Stimulated activated CD4-positive, alpha-beta T cell treated with anti-CD3 and anti-CD28 coated beads, Interleukin-15, amount 100 ng/mL, for 1 hour (primary cell): ENCODE results near the gene PRR36.
"Not testable (repeated sequence)": the region's sequence is repeated elsewhere in the genome, so short reads cannot be mapped to it uniquely, and the experiment has no call there.

Source experiments
- DNase-seq, 2 donors: peaks; one replicate each; pipeline ENCODE4 v3.0.0-alpha.2; 2020; ENCODE audit warnings: low read depth in 1 of 2, low spot score in 1 of 2

PRR36 gene

DNA sequence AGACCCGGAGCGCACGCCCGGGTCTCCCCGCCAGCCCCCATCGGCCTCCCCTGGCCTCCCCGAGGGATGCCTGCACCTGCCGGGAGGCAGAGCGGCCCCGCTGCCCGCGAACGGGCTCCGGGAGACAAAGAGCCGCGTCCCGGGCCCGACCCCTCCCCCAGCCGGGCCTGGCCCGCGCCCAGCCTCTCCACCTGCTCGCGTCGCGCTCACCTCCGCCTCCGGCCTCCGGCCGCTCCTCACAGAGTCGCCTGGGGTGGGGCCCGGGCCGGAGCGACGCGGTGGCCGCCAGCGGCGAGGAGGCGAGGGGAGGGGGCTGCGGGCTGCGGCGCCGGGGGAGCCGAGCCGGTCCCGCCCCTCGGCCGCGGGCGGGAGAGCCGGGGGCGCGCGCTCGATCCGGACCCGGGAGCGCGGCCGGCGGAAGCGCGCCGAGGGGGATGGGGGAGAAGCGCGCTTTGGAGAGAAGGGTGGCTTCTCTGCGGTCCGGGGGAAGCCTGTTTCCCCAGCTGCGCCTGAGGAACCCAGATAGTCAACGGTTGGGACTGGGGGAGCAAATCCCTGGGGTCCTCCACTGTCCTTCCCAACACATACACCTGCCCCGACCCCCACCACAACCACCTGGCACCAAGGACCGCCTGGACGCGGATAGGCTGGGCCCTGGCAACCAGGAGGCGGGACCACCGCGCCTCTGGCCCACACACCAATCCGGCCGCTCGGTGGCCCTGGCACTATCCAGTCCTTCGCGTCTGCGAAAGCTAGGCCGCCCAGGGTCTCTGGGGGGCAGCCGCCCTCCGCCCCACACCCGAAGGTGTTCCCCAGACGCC lies at the start of gene PRR36:
TSS of gene PRR36 (minus strand) at position 315 of the 821 bp plus-strand sequence. CDS start 701 bp downstream, outside the sequence.
- no peak for DNase-seq

DNA sequence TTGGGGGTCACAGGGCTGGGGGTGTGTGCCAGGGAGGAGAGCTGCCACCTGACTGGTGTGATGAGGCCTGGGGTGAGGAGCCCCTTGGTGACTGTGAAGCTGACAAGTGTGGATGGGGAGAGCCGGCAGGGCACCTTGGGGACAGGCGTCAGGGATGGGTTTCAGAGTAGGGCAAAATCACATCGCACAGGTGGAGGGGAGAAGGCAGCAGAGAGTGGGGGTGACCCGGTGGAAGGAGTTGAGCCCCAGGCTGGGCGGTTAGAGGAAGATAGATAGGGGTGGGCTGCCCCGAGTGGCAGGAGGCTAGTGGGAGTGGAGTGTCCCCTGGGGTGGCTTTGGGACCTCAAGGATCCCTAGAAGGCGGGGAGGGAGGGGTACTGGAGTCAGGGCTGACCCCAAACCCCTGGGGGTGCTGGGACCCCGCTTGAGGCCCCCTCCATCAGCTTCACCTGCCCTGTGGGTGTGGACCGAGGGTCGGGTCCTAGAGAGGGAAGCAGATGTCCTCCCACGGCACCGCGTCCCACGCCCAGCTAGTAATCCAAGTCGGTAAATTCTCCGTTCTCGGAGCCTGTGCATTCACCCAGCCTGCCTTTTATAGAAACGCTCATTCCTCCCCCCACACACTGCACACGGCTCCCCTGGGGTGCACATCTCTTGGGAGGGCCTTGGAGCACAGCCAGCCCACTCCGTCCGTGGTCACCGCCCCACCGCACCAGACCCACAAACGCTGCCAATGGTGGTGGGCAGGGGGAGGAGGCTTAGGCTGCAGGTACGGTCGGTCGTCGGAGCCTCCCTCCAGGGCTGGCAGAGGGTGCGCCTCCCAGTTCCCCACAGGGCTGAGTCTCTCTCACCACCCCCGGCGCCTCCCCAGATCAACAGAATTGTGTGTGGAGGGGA lies 49.4 kb upstream of the PRR36 start:
- DNase-seq: no peak

DNA sequence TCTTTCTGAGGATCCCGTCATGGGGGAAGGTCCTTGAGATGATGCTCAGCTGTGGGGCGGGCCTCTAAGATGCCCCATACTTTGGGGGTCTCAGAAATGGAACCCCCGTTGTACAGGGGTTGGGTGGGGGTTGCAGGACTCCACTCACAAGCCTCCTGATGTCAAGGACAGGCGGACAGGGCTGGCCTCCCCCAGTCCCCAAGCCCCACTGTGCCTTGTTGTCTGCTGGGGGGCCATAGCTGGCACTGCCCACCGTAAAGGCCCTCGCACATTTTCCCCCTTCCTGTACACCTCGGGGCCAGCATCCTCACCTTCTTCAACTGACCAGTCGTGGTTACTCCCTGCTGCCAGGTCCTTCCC lies 48.6 kb upstream of the PRR36 start:
- no peak for DNase-seq

DNA sequence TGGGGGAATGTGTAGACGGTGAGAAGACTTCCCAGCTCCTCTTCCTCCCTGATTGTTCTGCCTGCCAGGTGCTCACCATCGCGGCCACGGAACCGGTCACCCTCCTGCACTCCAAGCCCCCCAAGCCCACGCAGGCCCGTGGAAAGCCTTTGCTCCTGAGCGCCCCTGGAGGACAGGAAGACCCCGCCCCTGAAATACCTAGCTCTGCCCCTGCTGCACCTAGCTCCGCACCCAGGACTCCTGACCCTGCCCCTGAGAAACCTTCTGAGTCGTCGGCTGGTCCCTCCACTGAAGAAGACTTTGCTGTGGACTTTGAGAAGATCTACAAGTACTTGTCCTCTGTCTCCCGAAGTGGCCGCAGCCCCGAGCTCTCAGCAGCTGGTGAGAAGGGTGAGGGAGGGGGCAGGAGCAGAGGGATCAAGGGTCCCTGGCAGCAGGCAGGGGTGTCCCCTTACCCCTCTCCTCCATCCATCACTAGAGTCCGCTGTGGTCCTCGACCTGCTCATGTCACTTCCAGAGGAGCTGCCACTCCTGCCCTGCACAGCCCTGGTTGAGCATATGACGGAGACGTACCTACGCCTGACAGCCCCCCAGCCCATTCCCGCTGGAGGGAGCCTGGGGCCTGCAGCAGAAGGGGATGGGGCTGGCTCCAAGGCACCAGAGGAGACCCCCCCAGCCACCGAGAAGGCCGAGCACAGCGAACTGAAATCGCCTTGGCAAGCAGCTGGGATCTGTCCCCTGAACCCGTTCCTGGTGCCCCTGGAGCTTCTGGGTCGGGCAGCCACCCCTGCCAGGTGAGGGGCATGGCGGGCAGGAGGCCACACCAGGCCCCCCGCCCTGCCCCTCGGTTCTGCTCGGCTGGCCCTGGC lies 48.0 kb upstream of the PRR36 start:
- DNase-seq: no peak

DNA sequence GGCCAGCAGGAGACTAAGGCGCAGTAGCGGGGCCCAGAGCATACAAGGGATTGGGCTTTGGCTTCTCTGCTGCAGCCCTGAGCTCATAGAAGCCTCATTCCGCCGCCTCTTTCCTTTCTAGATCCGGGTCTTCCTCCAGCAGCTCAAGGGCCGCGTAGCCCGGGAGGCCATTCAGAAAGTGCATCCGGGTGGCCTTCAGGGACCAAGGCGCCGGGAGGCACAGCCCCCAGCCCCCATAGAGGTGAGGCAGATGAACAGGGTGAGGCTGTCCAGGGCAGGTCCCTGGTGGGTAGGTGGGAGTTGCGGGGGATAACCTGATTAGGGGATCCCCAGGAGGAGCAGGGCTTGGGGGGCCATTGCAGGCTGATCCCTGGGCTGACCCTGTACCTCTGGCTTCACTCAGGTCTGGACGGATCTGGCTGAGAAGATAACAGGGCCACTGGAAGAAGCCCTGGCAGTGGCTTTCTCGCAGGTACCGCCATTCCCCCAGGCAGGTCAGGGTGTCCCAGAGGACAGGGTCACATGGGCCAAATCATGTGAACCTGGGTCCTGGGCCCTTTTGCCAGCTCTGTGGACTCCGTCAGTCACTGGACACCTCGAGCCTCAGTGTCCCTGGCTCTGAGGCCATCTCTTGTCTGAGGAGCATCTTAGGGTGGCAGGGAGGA lies 47.2 kb upstream of the PRR36 start:
- no peak for DNase-seq

DNA sequence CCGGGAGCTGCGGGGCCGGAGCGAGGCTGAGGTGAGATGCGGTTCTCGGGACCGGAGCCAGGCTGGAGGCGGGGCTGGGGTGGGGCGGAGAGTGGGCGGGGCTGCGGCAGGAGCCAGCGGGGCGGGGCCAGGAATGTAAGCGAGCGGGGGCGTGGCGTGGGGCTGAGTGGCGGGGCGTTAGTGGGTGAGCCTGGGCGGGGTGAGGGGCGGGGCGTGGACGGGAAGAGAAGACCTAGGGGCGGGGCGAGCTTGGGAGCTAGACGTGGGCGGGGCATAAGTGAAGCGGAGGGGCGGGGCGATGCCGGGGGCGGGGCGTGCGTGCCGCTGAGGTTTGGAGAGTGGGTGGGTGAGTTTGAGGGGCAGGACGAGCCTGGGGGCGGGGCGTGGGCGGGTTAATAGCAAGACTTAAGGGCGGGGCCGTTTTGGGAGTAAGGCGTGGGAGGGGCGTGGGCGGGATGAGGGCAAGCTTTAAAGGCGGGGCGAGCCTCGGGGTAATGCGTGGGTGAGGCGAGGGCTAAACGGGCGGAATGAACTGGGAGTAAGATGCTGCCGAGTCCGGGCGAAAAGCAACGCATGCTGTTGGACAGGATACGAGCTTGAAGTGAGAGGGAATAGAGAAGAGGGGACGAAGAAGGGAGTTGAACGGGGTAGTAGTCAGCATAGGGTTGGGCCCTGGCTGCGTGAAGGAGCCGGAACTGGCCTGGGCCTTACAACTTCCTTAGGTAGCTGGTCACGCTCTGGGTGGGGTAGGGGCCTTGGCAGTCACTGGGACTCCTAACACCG lies 46.5 kb upstream of the PRR36 start:
- DNase-seq: peak; percentile 99

DNA sequence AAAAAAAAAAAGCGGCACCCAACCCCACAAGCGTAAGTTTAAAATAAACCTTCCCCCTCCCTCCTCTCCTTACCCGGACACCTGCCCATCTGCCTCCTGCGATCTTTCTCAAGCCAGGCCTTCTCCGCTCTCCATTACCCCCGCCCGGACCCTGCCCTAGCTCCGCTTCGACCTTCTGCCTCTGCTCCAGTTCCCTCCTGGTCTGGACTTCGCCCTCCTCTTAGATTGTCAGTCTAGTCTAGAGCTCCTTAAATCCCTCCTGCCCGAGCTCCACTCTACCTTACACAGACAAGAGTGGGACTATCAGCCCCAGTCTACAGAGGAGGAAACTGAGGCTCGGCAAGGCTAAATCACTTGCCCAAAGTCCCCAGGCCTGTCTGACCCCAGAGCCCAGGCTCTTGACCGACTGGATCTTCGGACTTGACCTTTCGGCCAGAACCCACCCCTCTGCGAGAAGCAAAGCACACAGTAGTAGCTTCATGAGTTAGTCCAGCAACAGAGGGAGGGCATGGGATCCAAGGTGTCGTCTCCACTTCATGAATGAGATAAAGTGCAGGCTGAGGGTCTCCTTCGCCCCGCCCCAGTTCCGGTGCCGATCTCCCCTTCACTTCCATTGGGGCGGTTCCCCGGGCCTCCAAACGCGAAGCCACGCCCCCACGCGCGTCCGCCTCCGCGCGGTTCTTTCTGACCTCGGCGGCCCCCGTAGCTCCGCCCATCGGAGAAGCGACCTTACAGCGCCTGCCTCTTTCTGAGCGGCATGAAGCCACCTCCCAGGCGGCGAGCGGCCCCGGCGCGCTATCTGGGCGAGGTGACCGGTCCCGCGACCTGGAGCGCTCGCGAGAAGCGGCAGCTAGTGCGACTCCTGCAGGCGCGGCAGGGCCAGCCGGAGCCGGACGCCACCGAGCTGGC lies 45.7 kb upstream of the PRR36 start, which contains the start of gene SNAPC2:
TSS of gene SNAPC2 (plus strand) at position 729 of the 909 bp plus-strand sequence. CDS start at position 758, 29 bp downstream.
- DNase-seq: peak; percentile 93 to 94

DNA sequence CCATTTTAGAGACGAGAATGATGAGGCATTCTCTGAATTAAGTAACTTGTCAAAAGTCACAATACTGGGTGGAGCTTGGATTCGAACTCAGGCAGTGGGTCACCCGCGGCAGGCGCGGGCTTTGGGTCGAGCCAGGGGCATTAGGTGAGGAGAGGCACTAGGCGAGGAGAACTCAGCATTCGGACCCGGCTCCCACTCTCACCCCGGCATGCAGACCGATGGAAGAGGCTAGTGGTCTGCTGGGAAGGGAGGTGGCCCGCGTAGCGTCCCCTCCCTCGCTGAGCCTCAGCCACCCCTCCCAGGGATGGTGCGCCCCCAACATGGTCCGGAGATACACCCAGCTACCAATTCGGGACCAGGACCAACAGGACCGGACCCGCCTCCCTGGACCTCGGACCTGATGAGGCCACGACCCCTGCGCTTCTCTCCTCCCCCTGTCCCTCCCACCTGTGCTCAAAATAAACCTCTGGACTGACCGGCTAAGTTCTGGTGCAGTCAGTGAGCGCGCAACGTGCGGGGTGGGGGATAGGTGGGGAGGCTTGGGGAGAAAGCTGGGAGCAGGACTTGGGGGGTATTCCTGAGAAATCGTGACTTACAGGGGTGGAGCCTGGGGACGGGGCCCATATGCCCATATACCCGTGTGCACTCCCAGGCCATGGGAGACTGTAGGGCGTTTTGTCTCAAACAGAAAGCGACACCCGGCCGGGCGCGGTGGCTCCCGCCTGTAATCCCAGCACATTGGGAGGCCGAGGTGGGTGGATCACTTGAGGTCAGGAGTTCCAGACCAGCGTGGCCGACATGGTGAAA lies 44.6 kb upstream of the PRR36 start:
- DNase-seq: no peak

DNA sequence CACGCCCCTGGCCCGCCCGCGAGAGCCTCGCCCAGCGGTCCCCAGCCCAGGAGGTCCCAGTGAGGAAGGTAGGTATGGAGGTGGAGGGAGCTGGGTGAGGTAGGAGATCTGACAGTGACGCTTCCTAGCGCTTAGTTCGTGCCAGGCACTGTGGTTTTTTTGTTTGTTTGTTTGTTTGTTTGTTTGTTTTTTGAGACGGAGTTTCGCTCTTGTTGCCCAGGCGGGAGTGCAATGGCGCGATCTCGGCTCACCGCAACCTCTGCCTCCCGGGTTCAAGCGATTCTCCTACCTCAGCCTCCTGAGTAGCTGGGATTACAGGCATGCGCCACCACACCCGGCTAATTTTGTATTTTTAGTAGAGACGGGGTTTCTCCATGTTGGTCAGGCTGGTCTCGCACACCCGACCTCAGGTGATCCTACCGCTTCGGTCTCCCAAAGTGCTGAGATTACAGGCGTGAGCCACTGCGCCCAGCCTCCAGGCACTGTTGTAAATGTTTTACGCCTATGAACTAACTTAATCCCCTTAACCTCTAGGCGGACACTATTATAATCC lies 43.9 kb upstream of the PRR36 start:
- not testable (repeated sequence) for DNase-seq

DNA sequence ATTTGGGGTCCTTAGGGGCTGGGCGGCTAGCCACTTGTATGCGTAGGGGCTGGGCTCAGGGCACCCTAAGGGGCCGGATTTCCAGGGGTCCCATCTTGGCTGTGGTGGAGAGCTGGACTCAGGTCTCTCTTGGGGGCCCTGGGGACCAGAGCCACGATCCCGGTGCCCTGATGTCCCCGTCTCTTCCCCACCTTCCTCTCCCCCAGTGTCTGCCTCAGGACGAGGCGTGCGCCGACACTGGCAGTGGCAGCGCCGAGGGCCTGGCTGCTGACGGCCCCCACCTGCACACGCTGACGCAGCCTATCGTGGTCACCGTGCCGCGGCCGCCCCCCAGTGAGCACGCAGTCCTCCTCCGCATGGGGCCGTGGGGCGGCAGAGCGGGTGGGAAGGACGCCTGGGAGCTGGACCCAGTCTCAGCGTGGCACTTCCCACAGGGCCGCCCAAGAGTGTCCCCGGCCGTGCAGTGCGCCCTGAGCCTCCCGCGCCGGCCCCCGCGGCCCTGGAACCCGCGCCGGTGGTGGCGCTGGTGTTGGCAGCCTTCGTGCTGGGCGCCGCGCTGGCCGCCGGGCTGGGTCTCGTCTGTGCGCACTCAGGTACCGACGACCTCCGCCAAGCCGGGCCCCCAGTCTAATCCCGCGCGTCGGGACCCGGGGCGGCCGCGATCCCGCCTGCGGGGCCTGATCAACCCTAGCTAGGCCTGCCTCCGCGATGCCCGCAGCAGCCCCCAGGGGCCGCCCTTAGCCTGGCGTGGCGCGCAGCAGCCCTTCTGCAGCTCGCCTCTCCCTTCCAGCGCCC lies 43.3 kb upstream of the PRR36 start:
- DNase-seq: peak in 1 of 2 donors; percentile 52

DNA sequence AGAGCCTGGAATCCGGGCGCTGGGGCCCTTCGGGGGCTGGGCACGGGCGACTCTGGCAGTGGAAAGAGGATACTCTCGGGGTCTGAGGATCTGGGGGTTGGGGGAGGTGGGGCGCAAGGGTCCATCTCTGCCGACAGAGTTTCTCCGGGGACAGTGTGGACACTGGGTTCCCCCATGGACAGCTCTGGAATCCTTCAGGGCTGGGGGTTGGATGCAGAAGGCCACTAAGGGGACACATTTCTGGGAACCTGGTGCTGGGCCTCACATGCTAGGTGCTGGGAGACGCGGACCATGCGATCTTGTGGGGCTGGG lies 42.7 kb upstream of the PRR36 start:
- no peak for DNase-seq

DNA sequence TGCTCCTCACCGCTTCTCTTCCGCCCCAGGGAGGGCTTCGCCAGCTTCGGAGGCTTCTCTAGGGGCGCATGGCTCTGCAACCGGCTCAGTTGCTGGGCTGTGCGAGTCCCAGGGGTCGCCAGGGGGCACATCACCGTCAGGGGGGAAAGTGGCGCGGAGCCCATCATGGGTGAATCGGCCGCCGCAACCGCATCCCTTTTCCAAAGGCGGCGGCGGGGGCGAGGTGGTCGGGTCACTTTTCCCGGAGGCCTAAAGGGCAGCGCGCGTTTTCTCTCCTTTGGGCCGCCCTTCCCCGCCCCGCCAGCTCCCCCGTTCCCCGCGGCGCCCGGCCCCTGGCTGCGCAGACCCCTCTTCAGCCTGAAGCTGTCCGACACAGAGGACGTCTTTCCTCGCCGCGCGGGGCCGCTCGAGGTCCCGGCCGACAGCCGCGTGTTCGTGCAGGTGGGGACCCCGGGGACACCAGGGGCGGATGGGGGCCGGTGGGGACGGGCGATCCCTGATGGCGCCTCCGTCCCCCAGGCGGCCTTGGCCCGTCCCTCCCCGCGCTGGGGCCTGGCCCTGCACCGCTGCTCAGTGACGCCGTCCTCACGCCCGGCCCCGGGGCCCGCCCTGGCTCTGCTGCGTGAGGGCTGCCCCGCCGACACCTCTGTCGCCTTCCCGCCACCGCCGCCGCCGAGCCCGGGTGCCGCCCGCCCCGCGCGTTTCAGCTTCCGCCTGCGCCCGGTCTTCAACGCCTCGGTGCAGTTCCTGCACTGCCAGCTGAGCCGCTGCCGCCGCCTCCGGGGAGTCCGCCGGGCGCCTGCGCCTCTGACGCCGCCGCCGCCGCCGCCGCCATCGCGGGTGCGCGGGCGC lies 42.1 kb upstream of the PRR36 start:
- no peak for DNase-seq

DNA sequence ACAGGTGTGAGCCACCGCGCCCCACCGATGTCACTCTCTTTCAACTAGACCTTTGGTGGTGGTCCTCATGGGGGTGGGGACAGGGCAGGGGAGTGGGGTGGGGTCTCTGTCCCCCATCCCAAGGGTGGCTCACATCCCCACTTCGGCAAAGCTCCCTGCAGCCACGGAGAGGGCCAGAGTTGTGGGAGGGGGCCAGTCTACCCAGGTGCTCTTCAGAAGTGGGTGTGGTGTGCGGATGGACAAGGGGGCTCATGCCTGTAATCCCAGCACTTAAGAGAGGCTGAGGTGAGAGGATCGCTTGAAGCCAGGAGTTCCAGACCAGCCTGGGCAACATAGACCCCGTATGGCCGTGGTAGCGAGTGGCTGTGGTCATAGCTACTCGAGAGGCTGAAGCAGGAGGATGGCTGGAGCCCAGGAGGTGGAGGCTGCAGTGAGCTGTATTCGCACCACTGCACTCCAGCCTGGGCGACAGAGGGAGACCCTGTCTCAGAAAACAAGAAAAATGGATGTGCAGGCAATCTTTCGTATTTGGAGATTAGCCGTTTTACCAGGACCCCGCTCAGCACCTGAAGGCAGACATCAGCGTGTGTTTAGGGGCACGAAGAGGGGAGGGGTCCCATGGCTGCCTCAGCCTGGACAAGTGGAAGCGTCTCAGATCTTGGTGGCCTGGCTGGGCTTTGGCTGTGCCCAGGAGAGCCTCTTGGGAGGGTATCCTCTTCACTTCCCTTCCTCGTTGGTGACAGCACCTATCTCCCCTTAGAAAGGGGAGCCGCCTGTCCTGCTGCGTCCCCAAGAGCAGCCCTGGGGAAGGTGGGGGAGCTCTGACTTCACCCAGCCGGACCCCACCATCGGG lies 41.3 kb upstream of the PRR36 start:
- no peak for DNase-seq

DNA sequence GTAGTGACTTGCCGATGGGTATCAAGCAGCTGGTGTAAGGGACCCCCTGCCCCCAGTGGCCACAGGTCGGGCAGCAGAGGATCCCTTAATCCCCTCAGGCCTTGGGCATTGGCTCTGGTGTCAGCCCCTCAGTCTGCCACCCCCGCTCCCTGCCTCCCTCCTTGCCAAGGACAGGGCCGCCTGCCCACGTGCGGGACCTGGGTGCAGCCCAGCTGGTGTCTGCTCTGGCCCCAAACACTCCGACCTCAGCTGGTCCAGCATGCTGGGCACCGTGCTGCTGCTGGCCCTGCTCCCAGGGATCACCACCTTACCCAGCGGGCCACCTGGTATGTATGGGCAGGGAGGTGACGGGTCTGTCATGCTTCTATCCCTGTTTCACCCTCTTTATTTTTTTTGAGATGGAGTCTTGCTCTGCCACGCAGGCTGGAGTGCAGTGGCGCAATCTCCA lies 40.4 kb upstream of the PRR36 start, which contains the start of gene TGFBR3L:
TSS of gene TGFBR3L (plus strand) at position 233 of the 448 bp plus-strand sequence.
- DNase-seq: no peak

DNA sequence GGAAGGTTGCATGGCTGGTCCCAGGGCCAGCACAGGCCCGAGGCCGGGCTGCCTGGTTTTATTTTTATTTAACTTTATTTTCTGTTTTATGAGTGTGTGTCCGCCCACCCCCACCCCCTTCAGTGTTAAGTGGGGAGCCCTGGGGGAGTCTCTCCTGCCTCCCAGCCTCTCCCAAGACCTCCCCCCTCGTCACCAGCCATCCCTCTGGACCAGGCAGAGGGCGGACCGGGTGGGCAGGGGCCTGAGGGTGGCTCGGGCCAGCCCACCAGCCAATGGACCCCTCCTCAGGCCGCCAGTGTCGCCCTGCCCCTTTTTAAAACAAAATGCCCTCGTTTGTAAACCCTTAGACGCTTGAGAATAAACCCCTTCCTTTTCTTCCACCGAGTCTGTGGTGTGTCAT lies 39.9 kb upstream of the PRR36 start:
- no peak for DNase-seq
